Measurements from ENCODE around the gene RABGAP1L. TPM values are rescaled to one million over a fixed set of nuclear protein-coding genes. Genes with fewer than 3 reads are reported as not detected.

Gene RABGAP1L
- total RNA-seq, 4 donors from 2014 or later = 170 to 282 (median 182) TPM

GRCh38 chr1:174953285-174954072 lies 794.2 kb downstream of the RABGAP1L start:
- H3K27ac ChIP-seq = peak overlapping the region in 3 of 4 donors; percentile 28 to 48 (median 40)

GRCh38 chr1:174954073-174954460 lies 794.7 kb downstream of the RABGAP1L start:
- Histone ChIP-seq H3K4me3 (no peak overlapping the region), H3K9me3 (no peaks in the 10 kb centered on the region), H3K27ac (peak overlapping the region in 1 of 4 donors; percentile 19), H3K4me1 (peaks cover 0 to 27% (median 0%) of the 10 kb centered on the region in 4 donors), H3K36me3 (peaks cover 0 to 10% (median 0%) of the 10 kb centered on the region in 3 donors), H3K27me3 (no peaks in the 10 kb centered on the region)
- TF ChIP-seq CTCF (IDR thresholded peaks at IDR 0.05) (no peak), POLR2A (IDR thresholded peaks at IDR 0.05) (no peak)
- DNase-seq = no peak

More at GRCh38 chr1:174953285-174954072, 794.2 kb downstream of the RABGAP1L start:
- peak in 1 of 3 donors; percentile 65 for DNase-seq
- H3K9me3 ChIP-seq = no peaks in the 10 kb centered on the region
- no peaks in the 10 kb centered on the region for H3K27me3 ChIP-seq
- H3K4me1 ChIP-seq = peaks cover 0 to 27% (median 0%) of the 10 kb centered on the region in 4 donors
- TF ChIP-seq POLR2A (IDR thresholded peaks at IDR 0.05) = no peak
- no peak for TF ChIP-seq CTCF (IDR thresholded peaks at IDR 0.05)
- H3K36me3 ChIP-seq = peaks cover 0 to 6% (median 0%) of the 10 kb centered on the region in 3 donors
- no peak overlapping the region for H3K4me3 ChIP-seq

GRCh38 chr1:174954671-174955669 lies 795.6 kb downstream of the RABGAP1L start:
- Histone ChIP-seq H3K27me3 (no peaks in the 10 kb centered on the region), H3K27ac (peak overlapping the region in 3 of 4 donors; percentile 19 to 36 (median 34)), H3K9me3 (no peaks in the 10 kb centered on the region), H3K4me1 (peaks cover 0 to 27% (median 0%) of the 10 kb centered on the region in 4 donors), H3K4me3 (no peak overlapping the region), H3K36me3 (peaks cover 0 to 16% (median 0%) of the 10 kb centered on the region in 3 donors)
- TF ChIP-seq POLR2A (IDR thresholded peaks at IDR 0.05) = no peak
- no peak for TF ChIP-seq CTCF (IDR thresholded peaks at IDR 0.05)
- no peak for DNase-seq

GRCh38 chr1:174956086-174956485 lies 796.8 kb downstream of the RABGAP1L start:
- Histone ChIP-seq H3K4me3 (no peak overlapping the region), H3K4me1 (peaks cover 0 to 27% (median 0%) of the 10 kb centered on the region in 4 donors), H3K27ac (no peak overlapping the region), H3K27me3 (no peaks in the 10 kb centered on the region), H3K36me3 (peaks cover 0 to 16% (median 0%) of the 10 kb centered on the region in 3 donors), H3K9me3 (no peaks in the 10 kb centered on the region)
- DNase-seq = no peak
- no peak for TF ChIP-seq CTCF (IDR thresholded peaks at IDR 0.05)

- TF ChIP-seq POLR2A (IDR thresholded peaks at IDR 0.05) (no peak), CTCF (IDR thresholded peaks at IDR 0.05) (no peak)
- H3K4me1 ChIP-seq = peaks cover 0 to 27% (median 0%) of the 10 kb centered on the region in 4 donors
- H3K4me3 ChIP-seq = no peak overlapping the region
- peaks cover 0 to 16% (median 0%) of the 10 kb centered on the region in 3 donors for H3K36me3 ChIP-seq
- no peaks in the 10 kb centered on the region for H3K9me3 ChIP-seq
- DNase-seq = no peak
- H3K27me3 ChIP-seq = no peaks in the 10 kb centered on the region
- H3K27ac ChIP-seq = no peak overlapping the region
Measured at GRCh38 chr1:174956976-174957375, 797.7 kb downstream of the RABGAP1L start.

Data from Peyer's patch (tissue), 4 donors.